Activated CD8-positive, alpha-beta memory T cell treated with anti-CD3 and anti-CD28 coated beads for 1 hour (primary cell): ENCODE results near the gene PKIG.
"Not testable (repeated sequence)": the region's sequence is repeated elsewhere in the genome, so short reads cannot be mapped to it uniquely, and the experiment has no call there.

Source experiments
- DNase-seq, 2 donors: peaks; one replicate each; pipeline ENCODE4 v3.0.0-alpha.2; 2020; ENCODE audit warnings: low read depth in 1 of 2; ENCODE audit errors: extremely low read depth in 1 of 2

Gene PKIG

DNA sequence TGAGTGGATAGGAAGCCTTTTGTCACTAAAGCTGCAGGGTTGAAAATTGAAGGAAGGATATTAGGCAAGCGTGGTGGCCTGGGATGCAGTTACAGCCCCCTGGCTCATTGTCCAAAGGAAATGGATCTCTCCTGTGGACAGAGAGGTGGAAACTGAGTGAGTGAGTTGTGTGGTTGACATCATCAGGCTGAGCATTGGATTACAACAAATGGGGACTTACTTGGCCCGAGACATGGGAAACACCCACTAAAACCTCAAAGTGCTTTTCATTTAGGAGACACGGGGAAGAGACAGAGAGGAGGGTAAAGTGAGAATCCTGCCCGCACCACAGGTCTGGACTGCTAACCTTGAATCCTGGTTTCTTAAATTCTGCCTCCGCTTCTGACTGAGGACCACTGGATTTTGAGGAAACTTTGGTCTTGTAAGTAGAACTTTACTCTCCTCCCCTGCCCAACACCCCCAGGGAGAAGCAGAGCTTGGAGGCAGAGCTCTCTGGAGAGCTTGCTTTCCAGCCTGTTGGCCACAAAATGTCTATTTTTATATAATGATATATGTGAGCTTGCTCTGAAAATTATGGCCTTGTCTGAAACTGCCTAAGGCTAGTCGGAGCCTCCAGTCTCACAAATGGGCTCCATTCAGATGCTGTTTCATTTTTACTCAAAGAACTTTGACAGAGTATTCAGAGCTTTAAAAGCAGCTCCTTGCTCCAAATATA is at the start of gene PKIG:
Gene PKIG, plus strand, starts transcription at position 269 of the 715 bp plus-strand sequence. CDS start 31,978 bp downstream, outside the sequence.
- no peak for DNase-seq

DNA sequence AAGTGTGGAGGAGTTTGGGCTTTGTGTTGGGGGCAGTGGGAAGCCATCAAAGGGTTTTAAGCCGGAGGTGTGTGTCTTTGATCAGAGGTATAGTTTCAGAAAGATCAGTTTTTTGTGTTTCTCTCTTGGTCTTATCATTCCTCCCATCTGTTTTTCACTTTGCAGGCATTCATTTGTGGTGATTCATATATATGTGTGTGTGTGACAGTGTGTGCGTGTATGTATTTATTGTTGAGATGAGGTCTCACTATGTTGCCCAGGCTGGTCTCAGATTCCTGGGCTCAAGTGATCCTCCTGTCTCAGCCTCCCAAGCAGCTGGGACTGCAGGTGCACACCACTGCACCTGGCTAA is 49.4 kb upstream of the PKIG start:
- no peak for DNase-seq

DNA sequence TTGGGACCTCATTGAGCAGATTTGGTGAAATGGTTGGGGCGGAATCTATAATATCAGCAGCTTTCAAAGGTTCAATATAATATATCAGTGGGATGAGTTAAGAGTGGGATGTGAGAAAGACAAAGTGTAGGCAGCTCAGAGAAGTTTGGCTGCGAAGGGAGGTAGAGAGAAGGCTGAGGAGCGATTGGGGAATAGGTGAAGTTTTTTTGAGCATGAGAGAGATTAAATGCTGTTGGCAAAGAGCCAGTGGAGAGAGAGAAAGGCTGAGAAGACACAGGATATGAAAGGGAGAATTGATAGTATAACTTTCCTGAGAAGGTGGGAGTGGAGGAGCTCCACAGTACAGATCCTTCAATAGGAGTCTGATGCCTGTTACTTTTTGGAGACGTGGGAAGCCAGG is 48.5 kb upstream of the PKIG start:
- DNase-seq: no peak

DNA sequence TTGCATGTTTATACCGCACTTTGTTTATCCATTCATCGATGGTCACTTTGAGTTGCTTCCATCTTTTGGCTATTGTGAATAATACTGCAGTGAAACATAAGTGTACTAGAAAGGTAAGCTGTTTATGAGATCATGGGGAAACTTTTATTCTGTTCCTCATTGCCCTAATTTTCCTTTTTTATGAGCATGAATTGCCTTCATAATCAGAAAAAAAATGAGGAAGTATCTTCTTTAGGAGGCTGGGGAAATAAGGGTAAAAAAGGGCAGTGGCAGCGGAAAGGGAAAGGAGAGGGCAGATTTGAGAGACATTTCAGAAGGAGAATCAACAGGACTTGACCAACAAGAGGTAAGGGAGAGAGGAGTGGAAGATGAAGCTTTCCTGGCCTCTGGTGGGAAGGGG is 46.2 kb upstream of the PKIG start:
- DNase-seq: no peak

DNA sequence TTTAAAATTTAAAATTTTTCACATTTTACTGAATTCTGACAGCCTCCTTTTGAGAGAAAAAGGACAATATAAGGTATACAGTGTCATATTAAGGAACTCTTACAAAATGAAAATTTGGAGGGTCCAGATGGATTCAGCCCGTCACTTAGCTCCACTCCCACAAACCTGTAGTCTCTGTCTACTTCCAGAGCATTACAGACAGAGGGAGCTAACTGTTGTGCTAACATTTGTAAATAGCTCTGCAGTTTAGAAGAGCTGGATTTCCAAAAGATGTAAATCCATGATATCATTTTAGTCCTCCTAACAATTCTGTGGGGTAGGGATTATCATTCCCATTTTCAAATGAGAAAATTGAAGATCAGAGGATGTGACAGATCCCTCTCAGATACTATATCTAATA is 44.4 kb upstream of the PKIG start:
- no peak for DNase-seq

DNA sequence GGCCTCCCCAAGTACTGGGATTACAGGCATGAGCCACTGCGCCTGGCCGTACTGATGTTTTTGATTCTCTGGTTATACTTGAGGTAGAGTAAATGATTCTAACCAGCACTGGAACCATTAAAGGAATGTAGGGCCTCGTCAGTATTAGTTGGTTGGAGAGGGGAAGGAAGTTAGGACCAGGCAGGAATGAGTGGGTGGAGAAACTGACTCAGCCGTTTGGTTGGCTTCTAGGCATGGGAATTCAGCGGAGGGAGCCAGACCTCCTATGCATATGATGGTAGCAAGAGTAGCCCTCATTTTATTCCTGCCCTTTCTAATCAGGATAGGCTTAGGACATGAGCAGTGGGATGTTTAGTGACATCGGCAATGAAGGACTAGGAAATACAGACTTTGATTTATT is 41.5 kb upstream of the PKIG start:
- no peak for DNase-seq

DNA sequence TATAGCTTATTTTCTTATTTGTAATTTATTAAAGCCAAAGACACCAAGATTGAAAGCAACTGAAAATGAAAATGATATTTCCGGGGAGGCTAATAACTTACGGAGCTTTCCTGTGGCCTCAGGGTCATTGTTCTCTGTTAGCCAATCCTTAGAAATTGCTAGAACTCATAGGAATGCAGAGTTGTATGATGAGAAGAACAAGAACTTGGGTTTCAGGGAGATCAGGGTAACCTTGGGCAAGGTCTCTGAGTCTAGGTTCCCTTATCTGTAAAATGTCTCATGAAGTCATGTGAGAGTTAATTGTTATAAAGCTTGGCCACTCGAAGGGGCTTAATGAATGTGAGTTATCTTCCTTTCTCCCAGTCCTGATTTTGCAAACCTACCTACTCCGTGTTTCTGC is 40.4 kb upstream of the PKIG start:
- DNase-seq: no peak

DNA sequence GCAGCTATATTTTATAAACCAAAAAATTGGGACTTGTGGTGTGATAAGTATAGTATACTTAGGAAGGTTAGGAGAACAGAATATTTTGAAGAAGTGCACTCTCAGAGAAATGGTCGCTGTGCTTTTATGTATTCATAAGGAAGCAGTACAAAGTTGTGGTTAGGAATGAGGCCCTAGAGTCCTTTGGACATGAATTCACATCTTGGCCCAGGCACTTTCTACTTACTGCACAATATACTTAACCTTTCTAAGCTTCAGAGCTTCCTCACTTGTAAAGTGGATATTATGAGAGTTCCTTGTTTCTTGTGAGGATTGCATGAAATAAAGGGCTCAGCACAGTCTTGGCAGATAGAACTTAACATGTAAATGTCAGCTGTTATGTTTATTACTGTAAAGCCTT is 39.5 kb upstream of the PKIG start:
- no peak for DNase-seq

DNA sequence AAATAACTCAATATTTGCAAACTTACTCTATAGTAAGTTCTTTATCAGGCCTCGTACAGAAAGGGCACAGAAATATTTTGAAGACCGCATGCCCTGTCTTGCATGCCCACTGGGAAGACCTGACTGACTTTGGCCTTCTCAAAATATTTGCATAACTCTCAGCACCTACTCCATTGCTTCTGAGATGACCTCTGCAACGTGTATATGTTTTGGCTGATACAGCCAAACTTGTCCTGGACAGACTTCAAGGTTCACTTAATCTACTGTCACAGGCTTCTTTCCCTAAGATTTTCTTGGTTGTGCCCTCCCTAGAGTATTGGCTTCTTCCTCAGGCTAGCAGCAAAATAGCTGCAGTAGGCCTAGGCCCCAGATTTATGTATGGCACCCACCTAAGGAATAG is 39.0 kb upstream of the PKIG start:
- no peak for DNase-seq

DNA sequence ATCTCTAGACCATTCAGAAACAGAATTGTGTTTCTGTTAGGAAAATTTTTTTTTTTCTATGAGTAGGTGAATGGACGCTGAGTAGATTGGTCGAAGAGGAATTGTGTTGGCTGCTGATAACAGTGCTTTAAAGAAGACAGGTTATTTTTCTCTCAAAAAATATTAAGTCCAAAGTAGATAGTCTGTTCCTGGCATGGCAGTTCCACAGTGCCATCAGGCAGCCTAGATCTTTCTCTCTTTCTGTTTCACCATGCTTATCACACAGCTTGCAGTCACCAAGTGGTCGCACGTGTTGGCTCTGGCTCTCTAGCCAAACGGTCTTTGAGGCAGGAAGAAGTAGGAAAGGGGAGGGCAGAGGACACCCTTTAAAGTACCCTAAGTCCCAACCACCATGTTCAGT is 38.1 kb upstream of the PKIG start:
- DNase-seq: no peak

DNA sequence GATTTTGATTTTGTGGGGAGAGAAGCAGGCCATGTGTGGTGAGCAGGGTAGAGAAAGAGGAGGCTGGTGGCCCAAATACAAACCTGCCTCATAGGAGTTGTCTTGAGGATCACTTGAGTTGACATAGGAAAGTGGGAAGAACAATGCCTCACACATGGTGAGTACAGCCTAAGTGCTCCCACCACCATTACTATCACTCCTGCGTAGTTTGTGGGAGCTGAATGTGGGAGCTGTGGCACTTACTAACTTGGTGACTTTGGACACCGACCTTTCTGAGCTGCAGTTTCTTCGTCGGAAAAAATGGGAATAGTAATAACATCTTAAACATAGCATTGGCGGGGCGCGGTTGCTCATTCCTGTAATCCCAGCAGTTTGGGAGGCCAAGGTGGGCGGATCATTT is 35.0 kb upstream of the PKIG start:
- DNase-seq: no peak

DNA sequence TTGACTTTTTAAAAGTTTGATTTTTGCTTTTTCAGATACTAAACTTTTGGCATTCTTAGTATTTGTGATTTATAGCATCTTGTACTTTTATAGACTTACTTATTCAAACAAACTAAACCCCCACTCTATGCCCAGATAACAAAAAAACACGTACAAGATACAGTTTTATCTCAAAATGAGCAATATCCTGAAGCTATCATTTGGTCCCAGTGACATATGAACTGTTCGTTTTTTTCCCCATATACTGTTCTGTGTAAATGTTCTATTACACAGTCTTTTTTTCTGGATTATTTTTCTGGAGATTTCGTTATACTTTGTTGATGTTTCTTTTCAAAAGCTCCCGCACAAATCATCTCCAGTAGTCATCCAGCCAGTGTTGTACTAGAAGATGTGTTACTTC is 33.3 kb upstream of the PKIG start:
- DNase-seq: no peak

DNA sequence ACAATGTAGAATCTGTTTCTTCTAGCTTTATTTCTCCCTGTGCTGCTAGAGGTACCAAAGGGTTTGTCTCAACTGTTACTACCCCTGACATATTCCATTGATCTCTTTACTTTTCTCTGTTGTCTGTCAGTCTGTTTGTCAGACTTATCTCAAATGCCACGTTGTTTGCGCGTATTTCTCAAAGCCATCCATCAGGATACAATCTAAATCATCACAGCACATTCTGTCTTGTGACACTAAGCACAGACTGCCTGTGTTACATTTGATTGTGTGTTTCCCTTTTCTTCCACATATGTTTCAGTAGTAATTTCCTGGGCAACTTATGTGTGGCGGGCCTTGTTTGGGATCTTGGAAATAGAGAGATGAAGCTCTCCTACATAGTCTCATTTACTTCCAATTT is 30.3 kb upstream of the PKIG start:
- no peak for DNase-seq

DNA sequence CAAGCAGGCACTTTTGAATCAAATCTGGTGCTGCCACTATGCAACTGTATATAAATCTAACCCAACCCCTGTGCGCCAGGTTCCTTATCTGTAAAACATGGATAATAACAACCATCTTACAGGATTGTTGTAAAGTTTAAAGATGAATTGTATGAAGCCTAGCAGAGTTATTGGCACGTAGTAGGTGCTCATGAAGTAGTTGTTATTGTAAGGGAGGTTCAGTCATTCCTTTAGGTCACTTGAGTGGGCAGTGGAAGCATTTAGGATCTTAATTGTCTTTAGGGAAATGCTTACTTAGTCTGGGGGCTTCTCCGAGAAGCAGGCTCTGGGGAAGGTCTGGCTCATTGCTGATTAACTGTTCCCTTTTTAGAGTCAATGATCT is 29.8 kb upstream of the PKIG start:
- DNase-seq: no peak

DNA sequence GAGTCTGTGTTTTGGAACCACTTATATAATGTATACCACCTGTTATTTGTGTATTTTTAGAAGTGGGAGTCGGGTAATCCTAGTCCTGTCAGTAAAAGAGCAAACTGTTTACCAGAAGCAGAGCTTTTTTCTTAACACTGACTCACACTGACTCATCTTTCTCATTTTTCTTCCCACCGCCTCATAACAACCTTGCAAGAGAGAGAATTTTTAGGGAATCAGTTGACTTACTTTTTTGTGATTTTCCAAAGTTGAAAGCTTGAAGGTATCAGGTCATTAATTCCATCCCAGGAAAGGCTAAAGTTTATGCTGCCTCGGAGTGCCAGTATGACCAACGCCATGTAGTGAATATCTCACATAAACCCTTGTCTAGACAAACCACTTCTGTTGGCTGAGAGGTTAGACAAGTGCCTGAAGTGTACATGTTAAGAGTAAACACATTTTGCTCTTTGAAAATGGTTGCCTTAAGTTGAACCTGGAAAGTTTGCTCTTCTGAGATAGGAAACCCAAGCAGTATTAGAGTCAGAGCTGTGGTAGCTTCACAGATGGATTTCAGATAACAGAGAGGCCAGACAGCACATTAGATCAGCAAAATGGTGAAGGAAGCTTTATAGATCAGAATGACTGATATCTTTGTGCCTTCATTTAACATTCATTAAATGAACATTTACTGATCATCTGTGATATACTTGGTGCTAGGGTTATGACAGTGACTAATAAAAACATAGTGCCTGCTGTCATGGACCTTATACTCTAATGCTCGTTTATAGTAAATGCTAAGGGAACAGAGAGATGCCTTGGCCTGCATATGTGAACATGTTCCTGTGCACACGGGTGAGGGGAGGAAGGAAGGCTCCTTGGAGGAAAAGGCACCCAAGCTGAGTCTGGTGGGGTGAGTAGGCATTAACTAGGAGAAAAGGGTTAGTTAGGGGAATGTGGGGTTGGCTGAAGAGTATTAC is 29.1 kb upstream of the PKIG start:
- no peak for DNase-seq

DNA sequence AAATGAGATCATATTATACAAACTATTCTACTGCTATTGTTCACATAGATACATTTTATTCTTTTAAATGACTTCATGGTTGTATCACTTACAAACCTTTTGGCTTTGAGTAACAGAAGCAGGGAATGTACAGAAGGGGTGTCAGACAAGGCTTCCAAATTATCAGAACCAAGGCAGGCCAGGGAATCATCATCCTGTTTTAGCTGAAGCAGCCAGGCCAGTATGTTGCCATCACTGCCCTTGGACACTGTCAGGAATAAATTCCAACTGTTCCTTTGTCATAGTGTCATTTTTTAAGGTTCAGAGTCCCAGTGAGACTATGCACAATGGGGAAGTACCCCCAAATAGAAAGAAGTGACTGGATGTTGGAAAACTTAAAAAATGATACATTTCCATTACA is 23.1 kb upstream of the PKIG start:
- DNase-seq: no peak

DNA sequence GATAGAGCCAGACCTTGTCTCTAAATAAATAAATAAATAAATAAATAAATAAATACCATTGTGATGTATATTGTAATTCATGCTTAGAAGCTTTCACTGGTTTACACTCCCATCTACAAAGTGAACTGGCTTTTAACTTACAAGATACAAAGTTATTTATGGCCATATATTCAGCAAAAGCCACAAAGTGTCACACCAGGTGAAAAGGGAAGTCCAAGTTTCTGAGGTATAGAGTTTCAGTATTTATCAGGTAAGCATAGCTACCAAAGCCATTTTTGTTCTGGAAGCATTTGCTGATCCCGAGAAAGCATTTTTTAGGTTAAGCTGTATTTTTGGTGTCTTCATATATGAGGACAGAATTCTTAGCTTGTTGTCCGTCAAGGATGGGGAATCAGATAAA is 22.1 kb upstream of the PKIG start:
- no peak for DNase-seq

DNA sequence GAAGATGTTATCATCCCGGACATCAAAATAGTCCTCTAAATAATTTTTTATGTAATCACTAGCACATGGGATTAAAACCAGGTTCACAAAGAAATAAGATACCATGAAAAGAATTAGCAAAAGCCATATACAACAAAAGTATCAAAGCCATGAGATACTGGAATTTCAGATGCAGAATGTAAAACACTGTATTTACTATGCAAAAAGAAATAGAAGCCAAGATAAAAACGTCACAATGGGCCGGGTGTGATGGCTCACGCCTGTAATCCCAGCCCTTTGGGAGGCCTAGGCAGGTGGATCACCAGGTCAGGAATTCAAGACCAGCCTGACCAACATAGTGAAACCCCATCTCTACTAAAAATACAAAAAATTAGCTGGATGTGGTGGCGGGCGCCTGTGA is 21.6 kb upstream of the PKIG start:
- DNase-seq: not testable (repeated sequence)

DNA sequence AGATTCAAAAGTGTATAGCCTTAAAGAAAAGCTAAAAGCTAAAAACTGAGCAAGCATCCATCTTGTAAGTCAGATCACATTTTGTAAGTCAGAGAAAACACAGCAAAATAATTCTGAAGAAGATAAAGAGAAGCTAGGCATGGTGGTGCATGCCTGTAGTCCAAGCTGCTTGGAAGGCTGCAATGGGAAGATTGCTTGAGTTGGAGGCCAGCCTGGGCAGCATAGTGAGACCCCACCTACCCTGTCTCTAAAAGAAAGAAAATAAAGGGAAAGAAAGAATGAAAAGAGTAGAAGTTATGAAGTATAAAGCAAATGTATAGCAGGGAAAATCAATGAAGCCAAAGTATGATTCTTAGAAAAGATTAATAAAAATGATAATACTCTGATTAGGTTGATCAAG is 20.5 kb upstream of the PKIG start:
- no peak for DNase-seq

DNA sequence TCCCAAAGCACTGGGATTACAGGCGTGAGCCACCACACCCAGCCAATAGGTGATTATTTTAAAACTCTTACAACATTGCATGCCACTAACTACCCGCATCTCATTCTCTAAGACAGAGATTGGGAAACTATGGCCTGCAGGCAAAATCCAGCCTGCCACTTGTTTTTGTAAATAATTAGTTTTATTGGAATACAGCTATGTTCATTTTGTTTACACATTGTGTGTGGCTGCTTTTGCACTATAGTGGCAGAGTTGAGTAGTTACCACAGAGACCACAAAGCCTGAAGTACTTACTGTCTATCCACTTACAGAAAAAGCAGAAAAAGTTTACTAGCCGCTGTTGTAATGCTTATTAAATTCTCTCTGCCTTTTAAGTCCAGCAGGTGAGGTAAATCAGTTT is 16.4 kb upstream of the PKIG start:
- no peak for DNase-seq

DNA sequence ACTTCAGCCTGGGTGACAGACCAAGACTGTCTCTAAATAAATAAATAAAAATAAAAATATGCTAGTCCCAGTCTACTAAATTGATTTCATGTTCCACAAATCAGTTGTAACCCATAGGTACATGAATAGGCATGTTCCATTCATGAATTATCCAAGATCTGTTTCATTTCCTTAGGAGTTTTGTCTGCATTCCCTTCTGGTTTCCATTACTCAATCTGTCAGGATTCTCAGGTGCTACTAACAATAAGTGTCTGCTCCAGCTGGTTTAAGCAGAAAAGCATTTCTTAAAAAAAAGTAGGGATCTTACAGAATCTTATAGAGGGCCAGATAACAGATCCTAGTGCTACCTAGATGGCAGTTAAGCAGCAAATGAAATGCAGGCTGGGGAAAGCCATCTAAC is 15.6 kb upstream of the PKIG start:
- DNase-seq: no peak

DNA sequence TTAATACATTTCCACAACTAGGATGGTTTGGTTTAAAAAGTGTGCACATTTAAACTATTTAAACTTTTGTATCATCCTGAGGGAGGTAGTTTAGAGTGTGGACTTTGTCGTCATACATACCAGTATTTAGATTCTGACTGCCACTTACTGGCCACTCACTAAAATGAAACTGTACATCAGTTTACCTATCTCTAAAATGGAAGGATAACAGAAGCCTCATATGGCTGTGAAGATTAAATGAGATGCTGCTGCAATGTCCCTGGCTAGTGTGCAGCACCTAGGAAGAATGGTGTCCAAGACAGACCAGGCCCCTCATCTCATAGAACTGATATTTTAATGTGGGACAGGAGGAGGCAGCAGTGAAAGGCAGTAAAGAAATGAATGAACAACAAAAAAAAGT is 12.0 kb upstream of the PKIG start:
- no peak for DNase-seq
